ENCODE measurements around the gene EMP1.
"Not testable (repeated sequence)": the region's sequence is repeated elsewhere in the genome, so short reads cannot be mapped to it uniquely, and the experiment has no call there.

Gene EMP1

DNA sequence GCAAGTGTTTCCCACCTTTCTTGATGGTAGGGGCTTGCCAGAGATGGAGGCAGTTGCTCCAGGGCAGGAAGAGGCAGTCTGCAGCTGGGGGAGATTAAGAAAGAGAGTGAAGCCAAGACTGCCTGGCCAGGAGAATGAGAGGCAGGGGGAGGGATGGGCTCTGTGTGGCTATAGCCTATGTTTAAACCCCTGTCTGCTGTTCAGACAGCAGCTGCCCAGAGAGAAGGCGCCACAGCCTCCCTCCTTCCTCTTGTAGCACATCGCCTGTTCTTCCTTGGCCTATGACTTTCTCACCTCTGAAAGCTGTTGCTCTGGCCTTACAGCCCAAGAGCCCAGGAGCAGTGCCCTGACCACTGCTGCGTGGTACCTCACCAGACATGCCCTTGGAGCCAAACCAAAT lies 61.7 kb downstream of the EMP1 start:
- DNase-seq (ENCODE audit: low read depth): no peak

DNA sequence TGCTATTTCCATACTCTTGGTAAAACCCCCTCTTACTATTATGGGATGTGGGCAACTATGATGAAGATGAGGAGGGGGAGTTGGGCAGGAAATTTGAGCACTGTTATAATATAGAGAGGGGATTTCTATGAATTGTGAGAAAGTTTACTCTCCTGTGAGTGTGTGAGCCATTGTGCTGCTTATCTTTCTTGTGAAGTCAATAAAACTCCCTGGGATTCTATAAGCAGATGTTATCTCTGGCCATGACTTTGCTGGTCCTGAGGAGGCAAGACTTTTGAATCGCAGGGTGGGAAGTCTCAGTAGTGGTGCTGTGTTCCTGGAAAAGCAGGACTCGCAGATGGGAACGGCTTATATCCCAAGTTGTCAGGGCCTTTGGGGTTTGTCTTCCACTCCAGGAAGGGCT lies 62.2 kb downstream of the EMP1 start:
- DNase-seq (ENCODE audit: low read depth): no peak

DNA sequence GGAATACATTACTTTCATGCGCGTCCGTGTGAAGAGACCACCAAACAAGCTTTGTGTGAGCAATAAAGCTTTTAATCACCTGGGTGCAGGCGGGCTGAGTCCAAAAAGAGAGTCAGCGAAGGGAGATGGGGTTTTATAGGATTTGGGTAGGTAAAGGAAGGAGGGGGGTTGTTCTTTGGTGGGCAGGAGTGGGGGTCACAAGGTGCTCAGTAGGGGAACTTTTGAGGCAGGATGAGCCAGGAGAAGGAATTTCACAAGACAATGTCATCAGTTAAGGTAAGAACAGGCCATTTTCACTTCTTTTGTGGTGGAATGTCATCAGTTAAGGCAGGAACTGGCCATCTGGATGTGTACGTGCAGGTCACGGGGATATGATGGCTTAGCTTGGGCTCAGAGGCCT lies 63.1 kb downstream of the EMP1 start:
- DNase-seq (ENCODE audit: low read depth): not testable (repeated sequence)

DNA sequence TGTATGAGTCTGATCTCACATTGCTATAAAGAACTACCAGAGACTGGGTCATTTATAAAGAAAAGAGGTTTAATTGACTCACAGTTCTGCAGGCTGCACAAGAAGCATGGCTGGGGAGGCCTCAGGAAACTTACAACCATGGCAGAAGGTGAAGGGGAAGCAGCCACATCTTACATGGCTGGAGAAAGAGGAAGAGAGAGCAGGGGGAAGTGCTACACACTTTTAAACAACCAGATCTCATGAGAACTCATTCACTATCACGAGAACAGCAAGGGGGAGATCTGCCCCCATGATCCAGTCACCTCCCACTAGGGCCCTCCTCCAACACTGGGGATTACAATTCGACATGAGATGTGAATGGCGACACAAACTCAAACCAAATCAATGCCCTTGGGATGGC lies 71.3 kb downstream of the EMP1 start:
- not testable (repeated sequence) for DNase-seq (ENCODE audit: low read depth)

DNA sequence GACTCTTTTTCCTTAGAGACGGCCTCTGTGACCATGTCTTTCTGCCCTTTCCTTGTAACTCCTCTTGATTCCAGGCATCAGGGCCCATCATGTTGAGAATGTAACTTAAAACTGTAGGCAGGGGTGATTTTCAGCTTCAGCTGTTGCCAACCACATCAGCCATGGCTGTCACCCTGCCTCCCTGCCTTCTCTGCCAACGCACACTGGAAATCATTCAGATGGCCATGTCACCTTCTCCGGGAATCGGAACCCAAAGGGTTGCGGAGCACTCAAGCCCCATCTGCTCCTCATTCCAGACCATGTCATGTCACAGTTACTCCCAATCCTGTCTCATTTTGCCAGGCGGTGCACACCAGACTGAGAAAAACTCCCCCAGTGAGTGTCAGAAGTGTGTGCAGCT lies 72.1 kb downstream of the EMP1 start:
- no peak for DNase-seq (ENCODE audit: low read depth)

All from HS-27A (cell line).